HG03432 (cell line): Measurements from ENCODE around the gene DNAH2.

Experiments
- ATAC-seq: cut with Tn5 transposase; IDR thresholded peaks from one replicate; pipeline ENCODE4 v1.9.1; 2021; ENCODE audit warnings: mild to moderate bottlenecking, moderate library complexity; ENCODE audit not compliant: unreplicated experiment

Gene DNAH2, protein sequence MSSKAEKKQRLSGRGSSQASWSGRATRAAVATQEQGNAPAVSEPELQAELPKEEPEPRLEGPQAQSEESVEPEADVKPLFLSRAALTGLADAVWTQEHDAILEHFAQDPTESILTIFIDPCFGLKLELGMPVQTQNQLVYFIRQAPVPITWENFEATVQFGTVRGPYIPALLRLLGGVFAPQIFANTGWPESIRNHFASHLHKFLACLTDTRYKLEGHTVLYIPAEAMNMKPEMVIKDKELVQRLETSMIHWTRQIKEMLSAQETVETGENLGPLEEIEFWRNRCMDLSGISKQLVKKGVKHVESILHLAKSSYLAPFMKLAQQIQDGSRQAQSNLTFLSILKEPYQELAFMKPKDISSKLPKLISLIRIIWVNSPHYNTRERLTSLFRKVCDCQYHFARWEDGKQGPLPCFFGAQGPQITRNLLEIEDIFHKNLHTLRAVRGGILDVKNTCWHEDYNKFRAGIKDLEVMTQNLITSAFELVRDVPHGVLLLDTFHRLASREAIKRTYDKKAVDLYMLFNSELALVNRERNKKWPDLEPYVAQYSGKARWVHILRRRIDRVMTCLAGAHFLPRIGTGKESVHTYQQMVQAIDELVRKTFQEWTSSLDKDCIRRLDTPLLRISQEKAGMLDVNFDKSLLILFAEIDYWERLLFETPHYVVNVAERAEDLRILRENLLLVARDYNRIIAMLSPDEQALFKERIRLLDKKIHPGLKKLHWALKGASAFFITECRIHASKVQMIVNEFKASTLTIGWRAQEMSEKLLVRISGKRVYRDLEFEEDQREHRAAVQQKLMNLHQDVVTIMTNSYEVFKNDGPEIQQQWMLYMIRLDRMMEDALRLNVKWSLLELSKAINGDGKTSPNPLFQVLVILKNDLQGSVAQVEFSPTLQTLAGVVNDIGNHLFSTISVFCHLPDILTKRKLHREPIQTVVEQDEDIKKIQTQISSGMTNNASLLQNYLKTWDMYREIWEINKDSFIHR (N-terminal part only)

DNA sequence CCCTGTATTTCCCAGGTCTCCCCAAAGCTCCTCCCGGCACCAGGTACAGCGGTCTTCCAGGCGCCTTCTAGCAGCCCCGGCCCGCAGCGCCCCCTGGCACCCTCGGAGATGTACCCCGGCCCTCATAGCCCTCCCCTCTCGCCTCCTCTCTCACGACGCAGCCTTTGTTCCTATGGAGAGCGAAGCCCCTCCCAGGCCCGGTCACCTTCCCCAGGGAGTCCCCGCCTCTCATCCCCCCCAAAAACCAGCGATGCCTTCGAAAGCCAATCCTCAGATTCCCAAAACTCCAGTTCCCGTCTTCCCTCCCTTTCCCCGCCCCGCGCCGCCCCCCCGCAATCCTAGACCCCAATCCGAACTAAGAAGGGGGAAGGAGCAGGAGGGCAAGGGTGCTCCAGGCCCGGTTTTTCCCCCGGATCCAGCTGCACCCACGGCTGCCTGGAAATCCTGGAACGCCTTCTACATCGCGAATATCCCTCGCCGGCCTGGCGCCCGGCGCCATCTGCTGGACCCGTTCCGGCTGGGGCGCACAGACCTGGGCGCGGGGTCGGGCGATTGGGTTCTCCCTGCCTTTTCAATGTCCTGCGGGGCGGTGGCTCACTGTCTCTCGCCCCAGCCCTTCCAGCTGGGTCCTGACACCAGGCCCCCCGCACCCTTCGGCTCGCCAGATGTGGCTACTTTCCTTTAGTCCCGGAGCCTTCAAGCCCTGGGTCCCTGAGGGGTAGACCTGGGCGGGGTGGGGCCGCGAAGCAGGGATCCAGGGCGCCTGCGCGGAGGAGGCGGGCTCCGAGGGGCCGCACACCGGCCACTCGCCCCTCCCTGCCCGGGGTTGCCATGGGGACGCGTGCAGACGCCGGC, at the start of gene DNAH2:
TSS of gene DNAH2 (plus strand) at position 844 of the 855 bp plus-strand sequence. CDS start 1,991 bp downstream, outside the sequence.
- no peak for ATAC-seq

DNA sequence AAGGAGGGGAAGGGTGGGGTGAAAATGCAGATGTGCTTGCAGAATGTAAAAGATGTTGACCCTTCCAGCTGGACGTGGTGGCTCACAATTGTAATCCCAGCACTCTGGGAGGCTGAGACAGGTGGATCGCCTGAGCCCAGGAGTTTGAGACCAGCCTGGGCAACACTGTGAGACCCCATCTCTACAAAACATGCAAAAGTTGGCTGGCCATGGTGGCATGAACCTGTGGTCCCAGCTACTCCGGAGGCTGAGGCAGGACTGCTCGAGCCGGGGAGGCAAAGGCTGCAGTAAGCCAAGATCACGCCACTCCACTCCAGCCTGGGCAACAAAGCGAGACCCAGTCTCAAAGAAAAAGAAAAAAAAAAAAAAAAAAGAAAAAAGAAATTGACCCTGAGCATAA, 49.1 kb upstream of the DNAH2 start:
- no peak for ATAC-seq

DNA sequence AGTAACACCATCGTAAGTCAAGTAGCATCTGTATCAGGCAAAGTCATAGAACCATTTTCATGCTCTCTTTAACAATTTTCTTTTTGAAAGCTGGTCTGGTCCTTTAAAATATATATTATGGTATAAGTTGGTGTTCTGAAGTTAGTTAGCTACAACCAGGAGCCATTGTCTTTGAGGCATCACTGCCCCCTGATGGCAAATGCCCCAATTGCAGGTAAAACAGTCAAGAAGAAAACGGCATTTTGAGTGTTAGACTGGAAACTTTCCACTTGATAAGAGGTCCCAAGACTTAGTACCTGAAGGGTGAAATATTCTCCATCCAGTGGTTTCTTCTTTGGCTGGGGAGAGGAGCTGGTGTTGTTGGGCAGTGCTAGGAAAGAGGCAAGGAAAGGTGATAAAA, 44.3 kb upstream of the DNAH2 start:
- ATAC-seq: no peak

DNA sequence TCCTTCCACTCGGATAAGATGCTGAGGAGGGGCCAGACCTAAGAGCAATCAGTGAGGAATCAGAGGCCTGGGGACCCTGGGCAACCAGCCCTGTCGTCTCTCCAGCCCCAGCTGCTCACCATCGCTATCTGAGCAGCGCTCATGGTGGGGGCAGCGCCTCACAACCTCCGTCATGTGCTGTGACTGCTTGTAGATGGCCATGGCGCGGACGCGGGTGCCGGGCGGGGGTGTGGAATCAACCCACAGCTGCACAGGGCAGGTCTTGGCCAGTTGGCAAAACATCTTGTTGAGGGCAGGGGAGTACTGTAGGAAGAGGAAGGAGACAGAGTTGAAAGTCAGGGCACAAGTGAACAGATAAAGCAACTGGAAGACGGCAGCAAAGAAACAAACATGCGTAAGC, 42.6 kb upstream of the DNAH2 start:
- ATAC-seq: no peak

DNA sequence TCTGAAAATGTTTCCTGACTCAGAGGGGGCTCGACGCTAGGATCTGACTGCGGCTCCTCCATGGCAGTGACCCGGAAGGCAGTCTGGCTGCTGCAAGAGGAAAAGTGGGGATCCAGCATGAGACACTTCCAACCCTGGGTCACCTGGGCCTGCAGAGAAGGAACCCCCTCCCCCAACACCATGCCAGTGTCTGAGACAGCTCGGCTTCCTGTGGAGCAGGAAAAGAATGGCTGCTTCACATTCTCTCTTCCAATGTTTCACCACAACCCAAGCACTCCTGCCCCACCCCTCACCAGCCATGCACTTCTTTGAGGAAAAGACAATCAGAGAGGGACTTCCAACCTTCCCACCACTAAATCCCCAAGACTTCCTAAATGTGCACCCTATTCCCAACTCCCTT, 41.0 kb upstream of the DNAH2 start:
- no peak for ATAC-seq

DNA sequence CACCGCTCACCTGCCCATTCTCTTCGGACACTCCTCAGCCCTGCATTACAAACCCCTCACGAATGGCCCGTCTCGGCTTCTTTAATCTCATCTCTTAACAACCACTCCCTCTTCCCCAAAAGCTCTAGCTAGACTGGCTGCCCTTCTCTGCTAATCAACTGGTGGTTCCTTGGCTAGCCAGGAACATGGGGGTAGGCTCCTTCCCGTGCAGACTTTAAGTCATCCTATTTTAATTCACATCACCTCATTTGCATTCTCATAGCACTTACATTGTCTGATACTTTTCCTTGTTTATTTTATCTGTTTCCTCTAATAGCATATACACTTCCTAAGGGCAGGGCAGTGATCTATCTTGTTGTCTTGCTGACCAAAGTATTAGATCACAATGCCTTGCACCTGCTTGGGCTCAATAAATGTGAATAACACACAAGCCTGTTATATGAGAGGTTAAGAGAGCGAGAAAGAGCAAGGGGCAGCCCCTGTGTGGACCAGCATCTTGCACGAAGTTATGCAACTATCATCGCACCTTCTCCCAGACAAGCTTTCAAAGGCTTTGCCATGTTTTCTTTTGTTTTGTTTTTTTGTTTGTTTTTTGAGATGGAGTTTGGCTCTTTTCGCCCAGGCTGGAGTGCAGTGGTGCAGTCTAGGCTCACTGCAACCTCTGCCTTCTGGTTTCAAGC, 40.0 kb upstream of the DNAH2 start:
- no peak for ATAC-seq

DNA sequence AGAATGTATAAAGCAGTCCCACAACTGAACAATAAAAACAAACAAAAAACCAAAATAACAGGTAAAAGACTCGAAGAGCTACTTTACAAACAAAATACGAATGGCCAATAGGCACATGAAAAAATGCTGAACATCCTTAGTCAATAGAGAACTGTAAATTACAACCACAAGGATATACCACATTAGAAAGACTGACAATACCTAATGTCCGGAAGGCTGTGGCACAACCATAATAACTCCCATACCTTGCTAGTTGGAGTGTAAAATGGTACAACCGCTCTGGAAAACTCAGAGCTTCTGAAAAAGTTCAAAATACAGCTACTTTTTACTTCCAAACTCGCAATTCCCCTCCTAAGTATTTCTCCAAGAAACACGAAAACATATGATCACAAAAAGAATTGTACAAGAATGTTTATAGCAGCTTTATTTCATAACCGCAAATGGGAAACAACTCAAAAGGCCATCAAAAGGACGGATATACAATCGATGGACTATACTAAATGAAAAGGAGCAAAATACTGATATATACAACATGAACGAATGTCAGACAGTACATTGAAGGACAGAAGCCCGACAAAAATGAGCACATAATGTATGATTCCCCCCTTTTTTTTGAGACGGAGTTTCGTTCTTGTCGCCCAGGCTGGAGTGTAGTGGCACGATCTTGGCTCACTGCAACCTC, 32.6 kb upstream of the DNAH2 start:
- no peak for ATAC-seq

DNA sequence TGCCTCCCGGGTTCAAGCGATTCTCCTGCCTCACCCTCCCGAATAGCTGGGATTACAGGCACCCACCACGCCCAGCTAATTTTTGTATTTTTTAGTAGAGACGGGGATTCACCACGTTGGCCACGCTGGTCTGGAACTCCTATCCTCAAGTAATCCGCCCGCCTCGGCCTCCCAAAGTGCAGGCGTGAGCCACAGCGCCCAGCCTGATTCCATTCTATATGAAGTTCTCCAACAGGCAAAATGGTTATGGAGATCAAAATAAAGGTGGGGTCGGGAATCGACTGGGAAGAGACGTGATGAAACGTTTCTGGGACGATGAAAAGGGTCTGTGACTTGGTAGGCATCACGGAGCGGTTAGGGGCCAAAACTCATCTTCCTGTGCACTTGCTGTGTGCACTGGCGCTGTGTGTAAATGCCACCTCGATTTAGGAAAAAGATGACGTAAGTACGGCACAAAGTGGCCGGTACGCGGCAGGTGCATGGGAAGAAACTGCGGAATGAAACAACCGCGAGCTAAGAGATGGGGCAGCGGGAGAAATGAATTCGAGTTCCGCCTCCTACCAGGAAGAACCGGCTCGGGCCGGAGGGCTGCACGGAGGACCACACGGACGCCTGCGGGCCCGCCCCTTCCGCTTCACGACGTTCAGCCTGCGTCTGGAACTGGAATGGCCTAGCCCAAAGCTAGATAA, 31.9 kb upstream of the DNAH2 start:
- ATAC-seq: peak; percentile 65

DNA sequence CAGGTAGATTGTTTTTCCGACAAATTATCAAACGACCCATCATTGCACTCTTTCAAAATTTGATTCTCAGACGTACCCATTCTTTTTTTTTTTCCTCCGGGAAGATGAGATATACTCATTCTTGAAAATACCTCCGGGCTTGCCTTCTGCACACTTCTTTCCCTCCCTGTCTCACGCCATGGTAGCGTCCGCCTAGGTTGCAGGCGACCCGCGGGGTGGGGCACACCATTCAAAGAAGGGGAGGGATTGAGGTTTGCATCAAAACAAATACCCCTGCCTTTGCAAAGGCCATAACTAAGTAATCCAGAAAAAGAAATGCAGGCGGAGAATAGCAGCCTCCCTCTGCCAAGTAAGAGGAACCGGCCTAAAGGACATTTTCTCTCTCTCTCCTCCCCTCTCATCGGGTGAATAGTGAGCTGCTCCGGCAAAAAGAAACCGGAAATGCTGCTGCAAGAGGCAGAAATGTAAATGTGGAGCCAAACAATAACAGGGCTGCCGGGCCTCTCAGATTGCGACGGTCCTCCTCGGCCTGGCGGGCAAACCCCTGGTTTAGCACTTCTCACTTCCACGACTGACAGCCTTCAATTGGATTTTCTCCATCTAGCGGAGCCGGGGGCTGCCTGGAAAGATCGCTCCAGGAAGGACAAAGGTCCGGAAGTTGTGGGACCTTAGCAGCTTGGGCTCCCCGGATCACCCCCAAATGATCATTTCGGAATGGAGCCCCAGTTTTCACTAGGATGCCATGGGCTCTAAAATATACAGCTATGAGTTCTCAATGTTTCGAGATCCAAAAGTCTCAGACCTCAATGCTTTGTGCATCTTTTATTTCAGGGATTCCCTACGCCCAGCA, 31.1 kb upstream of the DNAH2 start:
- peak; percentile 51 for ATAC-seq

DNA sequence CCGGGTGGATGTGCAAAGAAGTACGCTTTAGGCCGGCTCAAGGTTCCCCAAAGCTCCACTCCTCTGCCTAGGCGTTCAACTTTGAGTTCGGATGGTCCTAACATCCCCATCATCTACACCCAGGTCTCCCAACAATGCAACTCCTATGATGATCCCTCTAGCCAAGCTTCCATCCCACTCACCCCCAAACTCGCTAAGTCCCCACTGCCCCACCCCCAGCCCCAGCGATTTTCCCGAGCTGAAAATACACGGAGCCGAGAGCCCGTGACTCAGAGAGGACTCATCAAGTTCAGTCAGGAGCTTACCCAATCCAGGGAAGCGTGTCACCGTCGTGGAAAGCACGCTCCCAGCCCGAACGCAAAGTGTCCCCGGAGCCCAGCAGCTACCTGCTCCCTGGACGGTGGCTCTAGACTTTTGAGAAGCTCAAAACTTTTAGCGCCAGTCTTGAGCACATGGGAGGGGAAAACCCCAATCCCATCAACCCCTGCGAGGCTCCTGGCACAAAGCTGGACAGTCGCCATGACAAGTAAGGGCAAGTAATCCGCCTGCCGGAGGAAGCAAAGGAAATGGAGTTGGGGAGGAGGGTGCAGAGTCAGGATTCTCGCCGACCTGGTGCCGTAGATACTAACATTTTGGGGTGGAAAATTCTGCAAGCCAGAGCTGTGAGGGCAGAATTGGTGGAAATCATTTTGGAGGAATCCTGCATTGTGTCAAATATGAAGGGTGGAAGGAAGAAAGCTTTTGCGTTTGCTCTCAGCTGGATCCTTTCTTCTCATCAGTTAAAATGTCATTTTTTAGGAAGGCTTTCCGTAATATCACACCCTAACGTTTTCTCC, 30.3 kb upstream of the DNAH2 start, which contains the start of gene TP53:
TSS of gene TP53 (minus strand) at position 419 of the 836 bp plus-strand sequence. CDS start 10,896 bp downstream, outside the sequence.
- peak; percentile 30 for ATAC-seq

DNA sequence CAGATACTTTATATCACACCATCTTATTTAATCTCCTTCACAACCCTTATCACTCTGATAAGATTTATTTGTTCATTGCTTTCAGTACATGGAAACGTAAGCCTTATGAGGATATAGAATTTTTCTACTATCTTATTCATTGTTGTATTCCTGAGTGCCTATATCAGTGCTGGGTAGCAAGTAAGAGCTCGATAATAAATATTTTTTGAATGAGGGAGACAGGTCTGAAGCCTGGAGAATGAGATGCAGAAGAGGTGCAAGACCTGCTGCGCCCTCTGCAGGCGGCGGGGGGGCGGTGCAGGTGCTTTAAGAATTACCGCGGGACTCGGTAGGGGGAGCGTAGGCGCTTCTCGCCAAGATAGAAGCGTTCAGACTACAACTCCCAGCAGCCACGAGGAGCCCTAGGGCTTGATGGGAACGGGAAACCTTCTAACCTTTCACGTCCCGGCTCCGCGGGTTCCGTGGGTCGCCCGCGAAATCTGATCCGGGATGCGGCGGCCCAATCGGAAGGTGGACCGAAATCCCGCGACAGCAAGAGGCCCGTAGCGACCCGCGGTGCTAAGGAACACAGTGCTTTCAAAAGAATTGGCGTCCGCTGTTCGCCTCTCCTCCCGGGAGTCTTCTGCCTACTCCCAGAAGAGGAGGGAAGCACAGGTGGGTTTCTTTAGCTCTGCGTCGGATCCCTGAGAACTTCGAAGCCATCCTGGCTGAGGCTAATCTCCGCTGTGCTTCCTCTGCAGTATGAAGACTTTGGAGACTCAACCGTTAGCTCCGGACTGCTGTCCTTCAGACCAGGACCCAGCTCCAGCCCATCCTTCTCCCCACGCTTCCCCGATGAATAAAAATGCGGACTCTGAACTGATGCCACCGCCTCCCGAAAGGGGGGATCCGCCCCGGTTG, 29.4 kb upstream of the DNAH2 start, which contains the start of gene WRAP53:
TSS of gene WRAP53 (plus strand) at position 570 of the 900 bp plus-strand sequence. CDS start at position 742, 172 bp downstream.
- ATAC-seq: peak; percentile 62

DNA sequence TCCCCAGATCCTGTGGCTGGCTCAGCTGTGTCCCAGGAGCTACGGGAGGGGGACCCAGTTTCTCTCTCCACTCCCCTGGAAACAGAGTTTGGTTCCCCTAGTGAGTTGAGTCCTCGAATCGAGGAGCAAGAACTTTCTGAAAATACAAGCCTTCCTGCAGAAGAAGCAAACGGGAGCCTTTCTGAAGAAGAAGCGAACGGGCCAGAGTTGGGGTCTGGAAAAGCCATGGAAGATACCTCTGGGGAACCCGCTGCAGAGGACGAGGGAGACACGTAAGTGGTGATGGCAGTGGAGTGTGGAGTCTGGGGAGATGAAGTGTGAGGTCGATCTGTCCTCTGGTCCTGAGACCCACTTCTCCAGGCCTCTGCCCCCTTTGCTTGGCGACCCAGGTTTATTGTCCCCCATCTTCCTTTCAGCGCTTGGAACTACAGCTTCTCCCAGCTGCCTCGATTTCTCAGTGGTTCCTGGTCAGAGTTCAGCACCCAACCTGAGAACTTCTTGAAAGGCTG, 28.7 kb upstream of the DNAH2 start:
- ATAC-seq: no peak

DNA sequence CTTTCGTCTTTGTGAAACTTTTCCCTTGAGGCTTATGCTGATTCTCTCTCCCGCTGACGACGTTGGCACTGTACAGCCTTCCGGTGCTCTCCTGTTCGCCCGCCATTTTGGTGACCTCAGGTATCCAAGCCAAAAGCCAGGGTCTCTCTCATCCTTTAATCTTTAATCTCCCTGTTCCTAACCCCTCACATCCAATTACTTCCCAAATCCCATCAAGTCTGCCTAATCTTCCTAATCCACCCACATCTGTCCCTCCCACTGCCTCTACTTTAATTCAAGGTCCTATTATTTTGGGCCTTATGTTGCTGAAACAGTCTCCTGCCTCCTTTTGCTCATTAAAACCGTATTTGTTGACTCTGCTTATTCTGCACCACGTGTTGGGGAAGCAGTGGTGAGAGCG, 22.0 kb upstream of the DNAH2 start:
- no peak for ATAC-seq

DNA sequence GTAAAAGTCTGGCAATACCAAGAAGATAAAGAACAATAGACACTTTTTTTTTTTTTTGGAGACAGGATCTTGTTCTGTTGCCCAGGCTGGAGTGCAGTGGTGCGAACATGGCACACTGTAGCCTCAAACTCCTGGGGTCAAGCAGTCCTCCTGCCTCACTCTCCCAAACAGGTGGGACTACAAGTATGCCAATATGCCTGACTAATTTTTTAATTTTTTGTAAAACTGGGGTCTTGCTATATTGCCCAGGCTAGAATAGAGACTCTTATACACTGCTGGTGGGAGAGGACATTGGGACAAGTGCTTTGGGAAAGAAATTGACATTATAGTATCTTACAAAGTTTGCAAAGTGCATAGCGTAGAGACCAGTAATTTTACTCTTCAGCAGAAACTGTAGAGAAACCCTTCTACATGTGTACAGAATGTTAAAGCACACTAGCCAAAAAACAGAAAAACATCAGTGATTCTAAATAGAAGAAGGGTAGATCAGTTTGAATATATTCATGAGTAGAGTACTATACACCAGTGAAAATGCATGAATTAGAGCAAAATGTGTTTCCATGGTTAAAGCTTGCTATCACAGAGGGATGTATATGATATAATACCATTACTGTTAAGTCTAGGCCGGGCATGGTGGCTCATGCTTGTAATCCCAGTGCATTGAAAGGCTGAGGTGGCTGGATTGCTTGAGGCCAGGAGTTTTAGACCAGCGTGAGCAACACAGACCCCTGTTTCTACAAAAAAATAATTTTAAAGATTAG, 19.5 kb upstream of the DNAH2 start:
- no peak for ATAC-seq

DNA sequence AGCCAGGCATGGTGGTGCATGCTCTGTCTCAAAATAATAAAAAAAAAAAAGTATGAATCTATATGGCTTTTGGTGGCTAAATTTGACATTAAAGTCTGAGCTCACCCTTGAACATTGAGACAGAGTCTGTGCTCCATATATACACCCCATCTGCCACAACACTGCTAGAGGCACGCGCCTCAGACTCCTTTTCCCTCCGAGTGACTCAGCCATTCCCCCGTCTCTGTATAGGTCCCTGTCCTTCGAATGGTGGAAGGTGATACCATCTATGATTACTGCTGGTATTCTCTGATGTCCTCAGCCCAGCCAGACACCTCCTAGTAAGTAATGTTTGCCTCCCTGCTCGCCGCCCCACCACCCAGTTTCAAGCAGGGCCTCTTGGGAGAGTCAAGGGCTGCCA, 17.0 kb upstream of the DNAH2 start:
- ATAC-seq: no peak
